Activated T-cell treated with anti-CD3 and anti-CD28 coated beads for 1 hour (primary cell): ENCODE measurements around the gene MIPOL1.
"Not testable (repeated sequence)": the region's sequence is repeated elsewhere in the genome, so short reads cannot be mapped to it uniquely, and the experiment has no call there.

ENCODE experiments used
- DNase-seq: peaks from one replicate; pipeline ENCODE4 v3.0.0-alpha.2; 2020; ENCODE audit warnings: low read depth

Gene MIPOL1

DNA sequence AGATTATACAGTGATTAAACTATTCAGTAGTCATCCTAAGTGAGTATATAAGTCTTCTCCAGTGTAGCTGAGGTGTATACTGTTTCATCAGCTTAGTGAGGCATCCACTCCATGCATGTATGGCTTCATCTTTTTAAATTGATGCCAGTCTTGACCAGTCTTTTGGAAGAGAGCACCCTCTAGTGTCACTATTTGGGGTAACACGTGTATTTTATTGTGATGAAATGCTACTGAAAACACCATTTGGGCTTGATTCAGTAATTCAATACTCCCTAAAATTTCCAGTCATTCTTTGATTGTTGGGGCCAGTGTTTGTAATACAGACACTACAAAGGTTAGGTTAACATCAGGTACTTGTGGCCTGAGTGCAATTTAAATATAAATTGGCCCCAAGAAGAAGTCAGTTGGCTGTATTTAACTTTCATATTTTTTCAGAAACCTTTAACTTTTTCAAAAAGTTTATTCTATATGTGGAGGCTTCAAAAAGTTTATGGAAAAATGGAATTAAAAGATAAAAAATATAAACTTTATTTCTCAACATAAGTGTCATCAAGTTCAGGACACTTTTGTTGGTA is 35.3 kb downstream of the MIPOL1 start:
- DNase-seq, result no peak

DNA sequence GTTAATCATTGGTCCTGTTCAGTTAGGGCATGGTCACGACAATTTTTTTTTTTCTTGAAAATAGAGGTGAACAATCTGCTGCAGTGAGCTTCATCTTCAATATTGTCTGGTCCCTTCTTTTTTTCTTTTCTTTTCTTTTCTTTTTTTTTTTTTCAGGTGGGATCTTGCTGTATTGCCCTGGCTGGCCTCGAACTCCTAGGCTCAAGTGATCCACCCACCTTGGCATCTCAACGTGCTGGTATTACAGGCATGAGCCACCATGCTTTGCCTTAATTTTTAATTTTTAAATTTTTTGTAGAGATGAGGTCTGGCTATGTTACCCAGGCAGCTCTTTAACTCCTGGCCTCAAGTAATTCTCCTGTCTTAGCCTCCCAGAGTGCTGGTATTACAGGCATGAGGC is 36.5 kb downstream of the MIPOL1 start:
- no peak for DNase-seq

DNA sequence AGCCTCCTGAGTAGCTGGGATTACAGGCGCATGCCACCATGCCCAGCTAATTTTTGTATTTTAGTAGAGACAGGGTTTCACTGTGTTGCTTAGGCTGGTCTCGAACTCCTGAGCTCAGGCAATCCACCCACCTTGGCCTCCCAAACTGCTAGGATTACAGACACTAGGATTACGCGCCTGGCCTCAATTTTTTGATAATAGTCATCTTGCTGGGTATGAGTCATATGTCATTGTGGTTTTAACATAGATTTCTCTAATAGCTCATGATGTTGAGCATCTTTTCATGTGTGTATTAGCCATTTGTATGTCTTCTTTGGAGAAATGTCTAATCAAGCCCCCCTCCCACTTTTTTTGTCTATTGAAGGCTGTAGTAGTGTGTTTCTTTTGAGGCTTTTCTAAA is 38.3 kb downstream of the MIPOL1 start:
- not testable (repeated sequence) for DNase-seq

- DNase-seq, result no peak
Observed at GRCh38 chr14:37237094-37237493, 39.4 kb downstream of the MIPOL1 start.

- DNase-seq, result no peak
Observed at GRCh38 chr14:37237735-37238200, 40.0 kb downstream of the MIPOL1 start.

GRCh38 chr14:37241198-37241597 is 43.5 kb downstream of the MIPOL1 start:
- no peak for DNase-seq

- no peak for DNase-seq
Observed at GRCh38 chr14:37246427-37246829, 48.7 kb downstream of the MIPOL1 start.

- DNase-seq, result no peak
Observed at GRCh38 chr14:37247791-37248461, 50.2 kb downstream of the MIPOL1 start.

DNA sequence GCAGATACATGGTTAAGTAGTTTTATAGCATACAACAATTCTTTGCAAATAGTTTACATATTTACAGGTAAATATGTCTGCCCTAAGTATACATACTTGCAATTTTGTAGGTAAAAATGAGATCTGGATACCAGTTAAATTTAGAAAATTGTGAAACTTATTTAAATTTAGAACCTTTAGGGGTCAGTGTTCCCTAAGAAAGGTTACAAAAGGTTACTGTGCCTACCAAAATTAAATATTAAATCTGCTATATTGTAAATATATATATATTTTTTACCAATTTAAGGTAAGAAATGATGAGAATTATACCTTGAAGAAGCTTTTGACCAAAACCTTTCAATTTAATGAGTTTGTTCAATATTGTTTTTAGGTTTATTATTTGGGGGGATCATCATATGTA is 54.0 kb downstream of the MIPOL1 start:
- DNase-seq, result no peak

GRCh38 chr14:37252434-37252833 is 54.7 kb downstream of the MIPOL1 start:
- no peak for DNase-seq

DNA sequence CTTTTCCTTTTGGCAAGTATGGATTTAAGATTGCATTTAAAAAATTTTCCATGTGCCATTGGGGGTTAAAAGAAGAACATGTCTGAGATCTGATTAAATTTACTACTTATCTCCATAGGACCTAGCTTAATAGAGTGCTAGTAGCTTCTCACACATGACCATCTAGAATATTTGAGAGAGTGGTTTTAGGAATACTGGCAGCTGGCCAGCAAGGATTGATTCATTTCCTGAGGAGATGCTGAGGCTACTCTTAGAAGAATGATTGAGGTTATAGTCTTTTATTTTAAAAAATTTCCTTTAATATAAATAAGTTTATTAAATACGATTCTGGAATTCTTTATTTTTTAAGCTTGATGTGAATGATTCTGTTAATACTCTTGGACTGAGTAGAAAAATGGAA is 56.2 kb downstream of the MIPOL1 start:
- no peak for DNase-seq

- DNase-seq, result no peak
Observed at GRCh38 chr14:37254411-37254947, 56.7 kb downstream of the MIPOL1 start.

- DNase-seq, result no peak
Observed at GRCh38 chr14:37257501-37258070, 59.8 kb downstream of the MIPOL1 start.

- DNase-seq, result no peak
Observed at GRCh38 chr14:37262649-37263048, 64.9 kb downstream of the MIPOL1 start.

DNA sequence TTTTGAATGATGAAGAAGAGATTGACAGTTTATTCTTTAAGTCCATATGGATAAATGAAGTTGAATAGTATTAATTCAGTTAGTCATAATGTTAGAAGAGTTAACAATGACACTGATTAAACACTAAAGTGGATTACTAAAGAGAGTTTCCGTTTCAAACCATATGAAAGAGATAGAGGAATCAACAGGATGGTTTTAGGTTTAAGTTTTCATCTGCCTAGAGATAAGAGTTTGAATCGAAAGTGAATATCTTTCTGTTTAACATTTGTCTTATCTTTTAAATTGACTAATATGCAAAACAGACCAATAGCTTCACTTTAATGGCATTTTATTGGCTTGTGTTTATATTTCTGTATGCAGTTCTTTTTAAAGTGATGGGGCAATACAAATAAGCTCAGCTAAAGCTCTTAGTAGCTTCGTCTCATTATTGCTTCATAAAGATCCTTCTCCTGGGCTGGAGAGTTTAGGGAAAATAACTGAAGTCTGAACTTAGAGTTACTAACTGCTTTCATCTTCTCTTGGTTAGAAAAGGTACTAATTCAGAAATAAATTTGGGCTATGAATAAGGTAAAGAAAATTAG is 66.0 kb downstream of the MIPOL1 start:
- no peak for DNase-seq

DNA sequence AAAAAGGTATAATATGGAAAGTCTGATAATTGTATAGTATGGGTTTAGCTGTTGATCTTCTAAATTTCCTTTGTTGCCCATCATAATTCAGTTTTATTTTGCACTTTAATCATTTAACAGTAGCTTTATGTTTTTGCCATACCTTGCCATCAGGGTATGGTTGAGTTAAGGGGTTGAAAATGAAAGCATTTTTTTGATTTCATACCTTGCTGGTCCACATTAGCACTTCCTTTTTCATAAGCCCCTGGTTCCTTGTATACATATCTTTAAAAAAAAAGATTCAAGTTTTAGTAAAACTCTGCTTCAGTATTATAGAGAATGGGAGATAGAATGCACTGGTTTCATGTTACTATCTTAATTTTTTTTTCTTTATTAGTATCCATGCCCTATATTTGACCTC is 71.1 kb downstream of the MIPOL1 start:
- no peak for DNase-seq

DNA sequence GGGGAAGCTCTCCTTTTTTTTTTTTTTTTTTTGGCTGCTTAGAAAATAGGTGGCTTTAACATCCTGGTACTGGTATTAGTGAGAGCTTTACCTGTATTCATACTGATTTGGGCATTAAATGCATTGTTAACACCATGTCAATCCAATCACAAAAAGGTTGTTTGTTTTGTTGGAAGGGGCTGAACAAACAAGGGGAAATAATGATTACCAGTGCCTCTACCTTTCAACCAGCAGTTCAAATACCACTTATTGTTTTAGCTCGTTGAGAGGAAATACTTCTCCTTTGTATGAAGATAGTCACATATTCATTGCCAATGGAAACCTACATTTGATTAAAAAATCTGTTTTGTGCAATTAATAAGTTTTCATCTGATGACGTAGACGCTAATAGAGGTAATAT is 72.9 kb downstream of the MIPOL1 start:
- no peak for DNase-seq

DNA sequence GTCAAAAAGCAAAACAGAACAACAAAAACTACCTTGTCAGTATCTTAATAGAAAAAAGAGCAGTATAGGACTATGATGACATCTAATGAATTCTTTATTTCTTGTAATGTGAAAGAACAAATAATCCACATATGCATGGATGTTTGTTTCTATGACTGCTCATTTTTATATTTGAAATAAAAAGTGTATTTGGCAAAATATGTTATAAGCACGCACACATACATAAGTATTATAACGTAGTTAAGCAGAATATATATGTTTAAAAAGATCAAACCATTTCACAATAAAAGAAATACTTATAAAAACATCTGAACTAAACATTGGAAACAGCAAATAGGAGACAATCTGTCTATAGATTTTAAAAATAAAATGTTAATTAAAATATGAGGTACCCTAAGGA is 74.8 kb downstream of the MIPOL1 start:
- DNase-seq, result no peak

DNA sequence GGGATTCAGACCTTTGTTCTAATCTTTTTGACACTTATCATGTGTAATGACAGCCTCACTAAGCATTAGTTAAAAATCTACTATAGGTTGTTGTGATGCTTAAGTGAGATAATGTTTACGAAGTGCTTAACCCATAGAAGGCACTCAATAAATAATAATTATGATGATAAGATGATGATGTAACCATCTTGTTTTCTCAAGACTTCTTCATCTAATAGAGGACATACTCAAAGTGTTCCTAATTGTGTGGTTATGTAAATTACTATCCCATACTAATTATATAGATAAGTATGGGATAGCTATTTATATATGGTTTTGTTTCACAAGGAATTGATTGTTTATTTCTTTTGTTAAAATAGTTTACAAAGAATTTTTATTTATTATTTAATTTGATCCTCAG is 76.9 kb downstream of the MIPOL1 start:
- no peak for DNase-seq

GRCh38 chr14:37275963-37276362 is 78.2 kb downstream of the MIPOL1 start:
- DNase-seq, result no peak

GRCh38 chr14:37278636-37279538 is 81.2 kb downstream of the MIPOL1 start:
- no peak for DNase-seq

GRCh38 chr14:37279818-37280217 is 82.1 kb downstream of the MIPOL1 start:
- no peak for DNase-seq
